ENCODE results near the gene C11orf68. TPM values are rescaled to one million over a fixed set of nuclear protein-coding genes. Genes with fewer than 3 reads are reported as not detected.

Gene C11orf68
- total and polyA plus RNA-seq, 10 of the 15 experiments (the other 5 are each of a cell fraction or from before 2014, with no cell fraction given): 3.0 to 25.4 (median 16.7) TPM

- FAIRE-seq (no peak), DNase-seq (ENCODE audit: low read depth, low spot score) (no peak), ATAC-seq (no peak)
- H3K4me1 ChIP-seq (ENCODE audit: control insufficient read depth, insufficient read depth, low read length): peaks cover 17% of the 10 kb centered on the region
- ChIA-PET SMC1A (ENCODE audit: uncharacterized antibody, unreplicated experiment) (no interaction called here), POLR2A (interaction anchor here (0.5 to 2.6 kb wide), 4 partner anchors 8 to 340 kb away, joined by 3 to 8 read pairs (median 4); partner anchors contain the start of gene CCDC85B), CTCF (interaction anchor here (1.5 to 11.0 kb wide), 3 partner anchors 8 to 109 kb away, joined by 5 to 167 read pairs (median 5); partner anchors contain the start of gene CCDC85B), RAD21 (ENCODE audit: unreplicated experiment) (interaction anchor here (1.6 kb wide), 1 partner anchor 171 kb away, joined by 3 read pairs; no protein-coding TSS in a partner anchor)
- H2AFZ ChIP-seq (ENCODE audit: control insufficient read depth, low read depth, low read length): no peak overlapping the region
- H3K9me3 ChIP-seq (replicated peaks; ENCODE audit: control insufficient read depth, insufficient read depth, low read length): no peaks in the 10 kb centered on the region
- no peaks in the 10 kb centered on the region for H3K27me3 ChIP-seq (replicated peaks in 1 of 2; ENCODE audit: control insufficient read depth in 2 of 2, insufficient read depth in 2 of 2, low read length in 1 of 2)
- no peaks in the 10 kb centered on the region for H4K20me1 ChIP-seq (ENCODE audit: control insufficient read depth, insufficient read depth)
- no peak overlapping the region for H3K4me2 ChIP-seq (ENCODE audit: control insufficient read depth, insufficient read depth)
- BruUV-seq (replicated peaks): no TSS peak
- no peak overlapping the region for H3K9ac ChIP-seq (ENCODE audit: control insufficient read depth, insufficient read depth, low read length)
- H3K4me3 ChIP-seq: no peak overlapping the region
- intact Hi-C loops (cut with micrococcal nuclease; ENCODE audit: unreplicated experiment) (no loop called here), in situ Hi-C loops (cut with MboI) (loop anchor here (5.0 kb wide), 1 partner anchor 105 kb away; no protein-coding TSS in a partner anchor)
- peaks cover 6% of the 10 kb centered on the region for H3K79me2 ChIP-seq (ENCODE audit: control insufficient read depth, insufficient read depth, low read length)
- H3K27ac ChIP-seq (ENCODE audit: control insufficient read depth, insufficient read depth): no peak overlapping the region
- TF ChIP-seq, protein P1, sequence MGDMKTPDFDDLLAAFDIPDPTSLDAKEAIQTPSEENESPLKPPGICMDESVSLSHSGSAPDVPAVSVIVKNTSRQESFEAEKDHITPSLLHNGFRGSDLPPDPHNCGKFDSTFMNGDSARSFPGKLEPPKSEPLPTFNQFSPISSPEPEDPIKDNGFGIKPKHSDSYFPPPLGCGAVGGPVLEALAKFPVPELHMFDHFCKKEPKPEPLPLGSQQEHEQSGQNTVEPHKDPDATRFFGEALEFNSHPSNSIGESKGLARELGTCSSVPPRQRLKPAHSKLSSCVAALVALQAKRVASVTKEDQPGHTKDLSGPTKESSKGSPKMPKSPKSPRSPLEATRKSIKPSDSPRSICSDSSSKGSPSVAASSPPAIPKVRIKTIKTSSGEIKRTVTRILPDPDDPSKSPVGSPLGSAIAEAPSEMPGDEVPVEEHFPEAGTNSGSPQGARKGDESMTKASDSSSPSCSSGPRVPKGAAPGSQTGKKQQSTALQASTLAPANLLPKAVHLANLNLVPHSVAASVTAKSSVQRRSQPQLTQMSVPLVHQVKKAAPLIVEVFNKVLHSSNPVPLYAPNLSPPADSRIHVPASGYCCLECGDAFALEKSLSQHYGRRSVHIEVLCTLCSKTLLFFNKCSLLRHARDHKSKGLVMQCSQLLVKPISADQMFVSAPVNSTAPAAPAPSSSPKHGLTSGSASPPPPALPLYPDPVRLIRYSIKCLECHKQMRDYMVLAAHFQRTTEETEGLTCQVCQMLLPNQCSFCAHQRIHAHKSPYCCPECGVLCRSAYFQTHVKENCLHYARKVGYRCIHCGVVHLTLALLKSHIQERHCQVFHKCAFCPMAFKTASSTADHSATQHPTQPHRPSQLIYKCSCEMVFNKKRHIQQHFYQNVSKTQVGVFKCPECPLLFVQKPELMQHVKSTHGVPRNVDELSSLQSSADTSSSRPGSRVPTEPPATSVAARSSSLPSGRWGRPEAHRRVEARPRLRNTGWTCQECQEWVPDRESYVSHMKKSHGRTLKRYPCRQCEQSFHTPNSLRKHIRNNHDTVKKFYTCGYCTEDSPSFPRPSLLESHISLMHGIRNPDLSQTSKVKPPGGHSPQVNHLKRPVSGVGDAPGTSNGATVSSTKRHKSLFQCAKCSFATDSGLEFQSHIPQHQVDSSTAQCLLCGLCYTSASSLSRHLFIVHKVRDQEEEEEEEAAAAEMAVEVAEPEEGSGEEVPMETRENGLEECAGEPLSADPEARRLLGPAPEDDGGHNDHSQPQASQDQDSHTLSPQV (IDR thresholded peaks at IDR 0.05): no peak
- TF ChIP-seq NFYB (IDR thresholded peaks at IDR 0.05; ENCODE audit: insufficient read depth, low read depth, low read length) (no peak), SREBF2 (IDR thresholded peaks at IDR 0.05; ENCODE audit: low read length) (no peak), PAX8 (IDR thresholded peaks at IDR 0.05) (no peak)
- TF ChIP-seq, protein P2, sequence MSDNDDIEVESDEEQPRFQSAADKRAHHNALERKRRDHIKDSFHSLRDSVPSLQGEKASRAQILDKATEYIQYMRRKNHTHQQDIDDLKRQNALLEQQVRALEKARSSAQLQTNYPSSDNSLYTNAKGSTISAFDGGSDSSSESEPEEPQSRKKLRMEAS (IDR thresholded peaks at IDR 0.05; ENCODE audit: low read depth, low read length): no peak
- peaks cover 12 to 25% of the 10 kb centered on the region in 2 experiments for H3K36me3 ChIP-seq (ENCODE audit: control insufficient read depth in 2 of 2, insufficient read depth in 2 of 2, low read length in 1 of 2)
- 89% methylated on average over 29 of the region's 30 CpGs for WGBS (ENCODE audit: insufficient coverage, insufficient replicate concordance, low lambda C conversion rate, missing lambda C conversion rate)
Observed at GRCh38 chr11:65882120-65883057, 36.5 kb downstream of the C11orf68 start.

Data from GM12878 (cell line).